ENCODE measurements around the gene ATP1A4.
A peak's percentile ranks its signal among the peaks of the same experiment; 100 is the strongest.

Gene ATP1A4

GRCh38 chr1:160148121-160148520 is 3.3 kb upstream of the ATP1A4 start:
- no peak for DNase-seq

DNA sequence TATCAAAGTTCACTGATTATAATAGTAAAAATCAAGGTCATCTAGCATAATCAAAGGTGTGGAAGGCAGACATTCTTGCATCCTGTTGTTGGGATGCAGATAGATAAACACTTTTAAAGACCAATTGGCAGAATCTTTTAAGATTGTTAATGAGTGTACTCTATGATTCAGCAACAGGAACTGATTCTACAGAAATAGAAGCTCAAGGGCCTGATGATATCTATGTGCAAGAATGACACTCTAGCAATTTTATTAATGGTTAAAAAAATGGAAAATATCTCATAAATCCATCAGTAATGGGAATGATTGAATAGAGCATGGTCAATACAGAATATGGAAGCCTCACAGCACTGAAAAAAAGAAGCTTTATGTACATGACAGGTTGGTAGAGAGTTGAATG is 2.2 kb upstream of the ATP1A4 start:
- no peak for DNase-seq

- no peak for DNase-seq
These were observed 1.7 kb upstream of the ATP1A4 start for GRCh38 chr1:160149716-160150115.

DNA sequence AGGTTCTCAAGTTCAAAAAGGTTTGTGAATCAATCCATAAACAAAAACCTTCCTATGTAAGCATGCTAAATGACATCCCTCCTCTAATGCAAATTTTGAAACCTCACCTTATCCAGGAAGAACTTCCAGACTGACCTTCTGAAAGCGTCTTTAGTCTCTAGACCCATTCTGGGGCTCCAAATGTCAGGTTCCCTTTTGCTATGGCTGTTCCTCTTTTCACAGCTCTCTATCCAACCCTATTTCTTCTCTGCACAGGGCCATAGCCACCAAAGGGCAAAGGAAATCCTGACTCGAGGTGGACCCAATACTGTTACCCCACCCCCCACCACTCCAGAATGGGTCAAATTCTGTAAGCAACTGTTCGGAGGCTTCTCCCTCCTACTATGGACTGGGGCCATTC is 3.4 kb downstream of the ATP1A4 start:
- no peak for DNase-seq

DNA sequence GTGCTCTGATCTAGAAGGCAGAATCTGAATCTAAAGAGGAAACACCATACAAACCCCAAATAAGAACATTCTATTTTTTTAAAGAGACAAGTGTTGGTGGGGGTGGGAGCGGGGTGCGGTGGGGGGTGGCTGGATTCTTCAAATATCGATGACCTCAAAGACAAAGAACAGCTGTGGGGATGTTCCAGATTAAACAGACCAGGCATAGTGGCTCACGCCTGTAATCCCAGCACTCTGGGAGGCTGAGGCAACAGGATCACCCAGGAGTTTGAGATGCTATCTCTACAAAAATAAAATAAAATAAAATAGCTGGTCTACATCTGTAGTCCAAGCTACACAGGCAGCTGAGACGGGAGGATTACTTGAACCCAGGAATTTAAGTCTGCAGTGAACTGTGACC is 5.0 kb downstream of the ATP1A4 start:
- no peak for DNase-seq

DNA sequence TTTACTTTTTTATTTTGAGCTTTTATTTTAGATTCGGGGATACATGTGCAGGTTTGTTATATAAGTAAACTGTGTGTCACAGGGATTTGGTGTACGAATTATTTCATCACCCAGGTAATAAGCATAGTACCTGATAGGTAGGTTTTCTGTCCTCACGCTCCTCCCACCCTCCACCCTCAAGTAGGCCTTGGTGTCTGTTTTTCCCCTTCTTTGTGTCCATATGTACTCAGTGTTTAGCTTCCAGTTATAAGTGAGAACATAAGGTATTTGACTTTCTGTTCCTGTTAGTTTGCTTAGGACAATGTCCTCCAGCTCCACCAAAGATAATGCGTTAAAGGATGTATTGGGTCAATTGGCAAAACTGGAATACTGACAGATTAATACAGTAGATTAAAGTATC is 5.8 kb downstream of the ATP1A4 start:
- DNase-seq = no peak

DNA sequence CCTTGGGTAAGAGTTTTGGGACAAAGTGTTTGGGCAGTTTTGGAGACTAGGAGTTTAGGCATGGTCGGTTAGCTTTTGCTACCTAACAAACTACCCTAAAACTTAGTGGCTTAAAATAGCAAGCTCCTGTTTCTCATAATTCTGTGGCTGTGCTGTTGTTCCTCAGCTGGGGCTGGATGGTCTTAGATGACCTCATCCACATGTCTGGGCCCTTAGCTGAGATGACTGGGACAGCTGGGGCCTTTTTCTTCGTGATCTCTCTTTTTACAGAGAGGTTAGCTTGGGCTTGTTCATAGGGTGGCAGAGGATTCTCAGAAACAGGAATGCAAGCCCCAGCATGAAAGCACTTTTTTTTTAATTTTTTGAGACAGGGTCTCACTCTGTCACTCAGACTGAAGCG is 6.6 kb downstream of the ATP1A4 start:
- DNase-seq = no peak

GRCh38 chr1:160158534-160158933 is 7.1 kb downstream of the ATP1A4 start:
- no peak for DNase-seq

DNA sequence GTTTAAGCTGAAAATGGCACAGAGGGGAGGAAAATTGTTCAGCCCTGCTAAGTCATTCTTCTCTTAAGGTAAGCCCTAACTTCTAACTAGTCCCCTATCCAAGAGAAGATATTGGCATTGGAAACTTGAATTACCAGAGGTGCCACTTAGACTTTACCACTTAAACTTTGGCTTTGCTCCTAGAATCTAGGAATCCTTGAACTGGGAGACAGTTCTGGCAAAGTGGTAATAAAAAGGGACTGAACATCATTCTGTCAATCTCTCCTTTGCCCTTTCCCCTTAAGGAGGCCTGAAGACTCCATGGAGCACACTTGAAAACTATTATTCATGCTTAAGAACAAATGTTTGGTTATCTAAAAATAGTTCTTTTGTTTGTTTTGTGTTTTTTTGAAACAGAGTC is 8.4 kb downstream of the ATP1A4 start:
- no peak for DNase-seq

GRCh38 chr1:160161965-160162705 is 10.7 kb downstream of the ATP1A4 start:
- no peak for DNase-seq

DNA sequence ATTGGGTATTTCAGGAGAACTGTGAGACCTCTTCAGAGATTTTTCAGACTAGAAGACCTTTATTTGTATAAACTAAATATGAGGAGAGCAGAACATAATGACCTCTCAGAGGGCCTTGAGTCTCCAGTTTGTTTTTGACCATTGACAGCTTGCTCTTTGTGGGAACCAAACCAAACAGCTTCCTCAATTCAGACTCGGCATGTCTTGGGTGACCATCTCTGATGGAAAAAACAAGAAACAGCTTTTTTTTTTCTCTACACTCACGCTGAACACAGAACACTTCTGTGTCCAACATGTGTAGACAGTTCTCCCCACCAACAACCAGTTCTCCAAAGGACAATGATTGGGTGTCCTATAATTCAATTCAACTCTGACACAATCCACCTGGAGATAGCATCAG is 11.5 kb downstream of the ATP1A4 start:
- no peak for DNase-seq

GRCh38 chr1:160163615-160164014 is 12.2 kb downstream of the ATP1A4 start:
- DNase-seq = no peak

DNA sequence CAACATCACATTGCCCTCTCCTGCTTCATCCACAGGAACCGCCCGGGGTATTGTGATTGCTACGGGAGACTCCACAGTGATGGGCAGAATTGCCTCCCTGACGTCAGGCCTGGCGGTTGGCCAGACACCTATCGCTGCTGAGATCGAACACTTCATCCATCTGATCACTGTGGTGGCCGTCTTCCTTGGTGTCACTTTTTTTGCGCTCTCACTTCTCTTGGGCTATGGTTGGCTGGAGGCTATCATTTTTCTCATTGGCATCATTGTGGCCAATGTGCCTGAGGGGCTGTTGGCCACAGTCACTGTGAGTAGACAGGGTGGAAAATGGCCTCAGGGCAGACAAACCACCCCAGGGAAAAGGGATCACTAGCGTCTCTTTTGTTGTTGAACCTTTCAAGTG is 12.7 kb downstream of the ATP1A4 start:
- DNase-seq = no peak

GRCh38 chr1:160166166-160166868 is 14.9 kb downstream of the ATP1A4 start:
- no peak for DNase-seq

- DNase-seq = no peak
These were observed 15.7 kb downstream of the ATP1A4 start for GRCh38 chr1:160167056-160167455.

DNA sequence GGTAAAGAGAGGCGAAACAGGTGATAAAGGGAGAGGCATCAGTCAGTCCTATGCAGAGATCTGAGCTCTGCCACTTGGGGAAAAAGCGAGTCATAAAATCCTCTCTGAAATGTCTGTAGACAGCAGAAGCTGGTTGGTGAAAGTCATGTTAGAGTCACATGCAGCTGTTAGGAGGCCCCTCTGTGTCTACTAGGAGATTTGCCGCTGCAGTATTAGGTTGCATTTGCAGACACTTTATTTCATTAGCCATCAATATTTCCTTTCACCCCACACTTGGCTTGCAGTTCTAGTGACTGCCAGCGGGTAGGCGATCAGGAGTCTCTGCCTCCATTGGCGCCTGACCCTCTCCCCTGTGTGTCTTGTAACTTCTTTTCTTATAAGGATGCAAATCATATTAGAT is 16.2 kb downstream of the ATP1A4 start:
- no peak for DNase-seq

GRCh38 chr1:160168016-160168415 is 16.6 kb downstream of the ATP1A4 start:
- DNase-seq = no peak

- peak; percentile 8 to 40 for DNase-seq
These were observed 17.4 kb downstream of the ATP1A4 start for GRCh38 chr1:160168609-160169369.

DNA sequence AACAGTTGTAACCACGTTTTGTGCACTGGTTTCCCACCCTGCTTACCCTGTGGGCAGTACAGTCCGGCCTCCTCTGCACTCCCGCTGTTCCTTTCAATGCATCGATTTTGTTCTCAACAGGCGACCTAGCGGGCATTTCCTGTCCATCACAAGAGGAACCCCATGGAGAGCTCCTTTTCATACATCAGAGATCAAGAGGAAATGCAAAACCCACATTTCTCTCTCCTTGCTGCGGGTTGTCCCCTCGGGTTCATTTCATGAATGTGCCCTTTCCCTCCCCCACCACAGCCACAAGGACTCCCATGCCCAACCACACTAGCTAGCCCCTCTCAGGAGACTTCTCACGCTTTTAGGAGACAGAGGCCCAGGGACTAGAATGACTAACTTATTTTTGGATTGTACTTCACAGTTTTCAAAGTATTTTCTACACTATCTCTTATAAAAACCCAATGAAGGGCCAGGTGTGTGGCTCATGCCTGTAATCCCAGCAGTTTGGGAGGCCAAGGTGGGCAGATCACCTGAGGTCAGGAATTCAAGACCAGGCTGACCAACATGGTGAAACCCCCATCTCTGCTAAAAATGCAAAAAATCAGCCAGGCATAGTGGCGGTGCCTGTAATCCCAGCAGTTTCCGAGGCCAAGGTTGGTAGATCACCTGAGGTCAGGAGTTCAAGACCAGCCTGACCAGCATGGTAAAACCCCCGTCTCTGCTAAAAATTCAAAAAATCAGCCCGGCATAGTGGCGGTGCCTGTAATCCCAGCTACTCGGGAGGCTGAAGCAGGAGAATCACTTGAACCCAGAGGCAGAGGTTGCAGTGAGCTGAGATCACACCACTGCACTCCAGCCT is 18.4 kb downstream of the ATP1A4 start:
- DNase-seq = no peak

- DNase-seq = no peak
These were observed 20.0 kb downstream of the ATP1A4 start for GRCh38 chr1:160171354-160171753.

- no peak for DNase-seq
These were observed 20.6 kb downstream of the ATP1A4 start for GRCh38 chr1:160171980-160172379.

GRCh38 chr1:160177231-160177630 is 25.8 kb downstream of the ATP1A4 start:
- DNase-seq = no peak

GRCh38 chr1:160177667-160178066 is 26.3 kb downstream of the ATP1A4 start:
- DNase-seq = no peak
